Trophoblast cell (in vitro differentiated cells and primary cell): ENCODE measurements around the gene MBD3.

Experiments used
- DNase-seq, 2 donors: peaks; one replicate each; pipeline ENCODE4 v3.0.0-alpha.2; 2016
- H2AFZ ChIP-seq: 2 replicates; pipeline ENCODE4 v1.6.1; 2013; ENCODE audit warnings: low read length, moderate library complexity, mild to moderate bottlenecking; ENCODE audit not compliant: insufficient read depth, poor library complexity
- H2AK5ac ChIP-seq: 2 replicates; pipeline ENCODE4 v1.6.1; 2013; ENCODE audit warnings: mild to moderate bottlenecking, low read length
- H2BK120ac ChIP-seq: 2 replicates; pipeline ENCODE4 v1.6.1; 2013; ENCODE audit warnings: low read length, mild to moderate bottlenecking, moderate library complexity; ENCODE audit not compliant: insufficient read depth, poor library complexity
- H2BK12ac ChIP-seq: 2 replicates; pipeline ENCODE4 v1.6.1; 2013; ENCODE audit warnings: mild to moderate bottlenecking, low read length, moderate library complexity
- H2BK5ac ChIP-seq: 2 replicates; pipeline ENCODE4 v1.6.1; 2013; ENCODE audit warnings: low read length, low read depth, moderate library complexity, mild to moderate bottlenecking; ENCODE audit not compliant: poor library complexity
- H3K14ac ChIP-seq: 2 replicates; pipeline ENCODE4 v1.6.1; 2013; ENCODE audit warnings: mild to moderate bottlenecking, low read length
- H3K18ac ChIP-seq: 2 replicates; pipeline ENCODE4 v1.6.1; 2013; ENCODE audit warnings: mild to moderate bottlenecking, low read length
- H3K23ac ChIP-seq: 2 replicates; pipeline ENCODE4 v1.6.1; 2013; ENCODE audit warnings: low read length
- H3K27ac ChIP-seq: 2 replicates; pipeline ENCODE4 v1.5.1; 2013; ENCODE audit warnings: low read depth, mild to moderate bottlenecking, inconsistent platforms, low read length, moderate library complexity
- H3K27me3 ChIP-seq: 2 replicates; pipeline ENCODE4 v1.6.1; 2013; ENCODE audit warnings: inconsistent platforms, mild to moderate bottlenecking, low read length, moderate library complexity; ENCODE audit not compliant: insufficient read depth
- H3K36me3 ChIP-seq, 2 experiments: 1 replicate in 1 of 2; 2 replicates in 1 of 2; pipeline ENCODE4 v1.6.1; 2013; ENCODE audit warnings: low read length in 2 of 2, mild to moderate bottlenecking in 2 of 2, moderate library complexity in 1 of 2; ENCODE audit not compliant: insufficient read depth in 2 of 2, control insufficient read depth in 1 of 2
- H3K4ac ChIP-seq: 2 replicates; pipeline ENCODE4 v1.6.1; 2013; ENCODE audit warnings: low read depth, mild to moderate bottlenecking, low read length, moderate library complexity
- H3K4me1 ChIP-seq, 2 experiments: 1 replicate in 1 of 2; 2 replicates in 1 of 2; pipeline ENCODE4 v1.6.1; 2013; ENCODE audit warnings: low read length in 2 of 2, mild to moderate bottlenecking in 2 of 2, moderate library complexity in 1 of 2; ENCODE audit not compliant: insufficient read depth in 2 of 2, control insufficient read depth in 1 of 2
- H3K4me2 ChIP-seq: 2 replicates; pipeline ENCODE4 v1.6.1; 2013; ENCODE audit warnings: inconsistent platforms, mild to moderate bottlenecking, low read length, moderate library complexity
- H3K4me3 ChIP-seq: 2 replicates; pipeline ENCODE4 v1.5.1; 2013; ENCODE audit warnings: mild to moderate bottlenecking, low read depth, low read length, inconsistent platforms
- H3K79me1 ChIP-seq: one replicate; pipeline ENCODE4 v1.6.1; 2013; ENCODE audit warnings: low read length
- H3K79me2 ChIP-seq: 2 replicates; pipeline ENCODE4 v1.6.1; 2013; ENCODE audit warnings: low read length, mild to moderate bottlenecking; ENCODE audit not compliant: control insufficient read depth, insufficient read depth, poor library complexity
- H3K9ac ChIP-seq: 2 replicates; pipeline ENCODE4 v1.6.1; 2013; ENCODE audit warnings: mild to moderate bottlenecking, low read length
- H3K9me3 ChIP-seq: 2 replicates; pipeline ENCODE4 v1.6.1; 2013; ENCODE audit warnings: low read depth, mild to moderate bottlenecking, control low read depth, inconsistent platforms, low read length; ENCODE audit not compliant: insufficient read depth
- H4K12ac ChIP-seq: 2 replicates; pipeline ENCODE4 v1.6.1; 2013; ENCODE audit warnings: low read depth, mild to moderate bottlenecking, low read length, moderate library complexity
- H4K8ac ChIP-seq: 2 replicates; pipeline ENCODE4 v1.6.1; 2013; ENCODE audit warnings: low read depth, mild to moderate bottlenecking, low read length, moderate library complexity
- H4K91ac ChIP-seq: one replicate; pipeline ENCODE4 v1.6.1; 2013; ENCODE audit warnings: low read depth, mild to moderate bottlenecking, low read length, moderate library complexity
- WGBS: extraction: QIAGEN DNeasy Blood & Tissue Kit; methylation state at CpG from one replicate; pipeline ENCODE4 v1.1.7; 2013; ENCODE audit warnings: missing lambda C conversion rate; ENCODE audit not compliant: insufficient read length, insufficient coverage; ENCODE audit errors: extremely low coverage; 5-methylcytosine and 5-hydroxymethylcytosine counted together

MBD3 gene

GRCh38 chr19:1561236-1561842 is 31.3 kb downstream of the MBD3 start:
- peaks cover 43% of the 10 kb centered on the region for H3K79me2 ChIP-seq
- no peak overlapping the region for H2BK12ac ChIP-seq
- no peak overlapping the region for H2BK120ac ChIP-seq
- H3K23ac ChIP-seq: no peak overlapping the region
- H2BK5ac ChIP-seq: no peak overlapping the region
- no peak overlapping the region for H2AK5ac ChIP-seq
- no peaks in the 10 kb centered on the region for H3K9me3 ChIP-seq
- H3K4me1 ChIP-seq: peaks cover 8 to 11% of the 10 kb centered on the region in 2 experiments
- H3K4me2 ChIP-seq: no peak overlapping the region
- WGBS: no CpG with 5 or more reads among the region's 17 CpGs
- peak overlapping the region; percentile 97 for H3K4ac ChIP-seq
- H3K18ac ChIP-seq: no peak overlapping the region
- H3K27ac ChIP-seq: no peak overlapping the region
- H4K12ac ChIP-seq: no peak overlapping the region
- no peak overlapping the region for H4K8ac ChIP-seq
- peaks cover 65 to 68% of the 10 kb centered on the region in 2 experiments for H3K36me3 ChIP-seq
- H3K14ac ChIP-seq: no peak overlapping the region
- H2AFZ ChIP-seq: no peak overlapping the region
- H3K79me1 ChIP-seq: peaks cover 7% of the 10 kb centered on the region
- H3K27me3 ChIP-seq: no peaks in the 10 kb centered on the region
- H3K4me3 ChIP-seq: no peak overlapping the region
- DNase-seq: no peak
- H3K9ac ChIP-seq: no peak overlapping the region
- no peak overlapping the region for H4K91ac ChIP-seq

- H3K79me2 ChIP-seq: peaks cover 33% of the 10 kb centered on the region
- no peaks in the 10 kb centered on the region for H3K27me3 ChIP-seq
- no peak overlapping the region for H4K8ac ChIP-seq
These were observed 32.3 kb downstream of the MBD3 start for GRCh38 chr19:1560286-1560882.

GRCh38 chr19:1558552-1558951 is 34.1 kb downstream of the MBD3 start:
- H3K27me3 ChIP-seq: no peaks in the 10 kb centered on the region
- no peak overlapping the region for H4K12ac ChIP-seq
- no peaks in the 10 kb centered on the region for H3K79me1 ChIP-seq
- peaks cover 19% of the 10 kb centered on the region for H3K79me2 ChIP-seq
- no peak overlapping the region for H3K14ac ChIP-seq
- H3K4ac ChIP-seq: peak overlapping the region; percentile 21
- no peak overlapping the region for H3K27ac ChIP-seq
- no peak overlapping the region for H3K4me3 ChIP-seq
- H3K18ac ChIP-seq: no peak overlapping the region
- H3K23ac ChIP-seq: no peak overlapping the region
- H2AK5ac ChIP-seq: no peak overlapping the region
- H3K9me3 ChIP-seq: no peaks in the 10 kb centered on the region
- peaks cover 0 to 4% of the 10 kb centered on the region in 2 experiments for H3K4me1 ChIP-seq
- H3K9ac ChIP-seq: no peak overlapping the region
- H2BK120ac ChIP-seq: no peak overlapping the region
- WGBS: no CpG with 5 or more reads among the region's 12 CpGs
- H4K91ac ChIP-seq: no peak overlapping the region
- no peak overlapping the region for H2BK12ac ChIP-seq
- no peak for DNase-seq
- H2AFZ ChIP-seq: no peak overlapping the region
- H3K4me2 ChIP-seq: no peak overlapping the region
- H4K8ac ChIP-seq: no peak overlapping the region
- H3K36me3 ChIP-seq: peaks cover 65 to 68% of the 10 kb centered on the region in 2 experiments
- H2BK5ac ChIP-seq: no peak overlapping the region

More at GRCh38 chr19:1560286-1560882, 32.3 kb downstream of the MBD3 start:
- no peak for DNase-seq
- Histone ChIP-seq H3K9ac (no peak overlapping the region), H4K12ac (no peak overlapping the region), H2BK120ac (no peak overlapping the region), H3K4me1 (peaks cover 0 to 4% of the 10 kb centered on the region in 2 experiments), H2BK5ac (no peak overlapping the region), H3K79me1 (no peaks in the 10 kb centered on the region), H2BK12ac (no peak overlapping the region), H2AFZ (no peak overlapping the region), H3K36me3 (peaks cover 68% of the 10 kb centered on the region in 2 experiments), H2AK5ac (no peak overlapping the region), H3K23ac (no peak overlapping the region), H3K18ac (no peak overlapping the region), H3K4me3 (no peak overlapping the region), H3K27ac (no peak overlapping the region), H3K9me3 (no peaks in the 10 kb centered on the region), H4K91ac (no peak overlapping the region), H3K4me2 (no peak overlapping the region), H3K4ac (peak overlapping the region; percentile 97), H3K14ac (no peak overlapping the region)
- WGBS: no CpG with 5 or more reads among the region's 25 CpGs

- Histone ChIP-seq H4K12ac (no peak overlapping the region), H2AK5ac (no peak overlapping the region), H3K9ac (no peak overlapping the region), H3K4me3 (no peak overlapping the region), H3K9me3 (peaks cover 3% of the 10 kb centered on the region), H3K23ac (no peak overlapping the region), H3K4me2 (no peak overlapping the region), H3K27me3 (no peaks in the 10 kb centered on the region), H2BK120ac (no peak overlapping the region), H3K4ac (no peak overlapping the region), H4K8ac (no peak overlapping the region), H3K36me3 (peaks cover 54% of the 10 kb centered on the region in 2 experiments), H4K91ac (no peak overlapping the region), H3K27ac (no peak overlapping the region), H3K4me1 (peaks cover 0 to 4% of the 10 kb centered on the region in 2 experiments), H3K14ac (no peak overlapping the region), H3K18ac (no peak overlapping the region), H3K79me2 (peaks cover 13% of the 10 kb centered on the region), H2BK12ac (no peak overlapping the region), H3K79me1 (no peaks in the 10 kb centered on the region), H2AFZ (no peak overlapping the region), H2BK5ac (no peak overlapping the region)
- no CpG with 5 or more reads among the region's 66 CpGs for WGBS
- no peak for DNase-seq
These were observed 36.1 kb downstream of the MBD3 start for GRCh38 chr19:1556390-1557070.
